Measurements from ENCODE around the gene MTSS2.

Gene MTSS2

GRCh38 chr16:70714581-70715054, 28.8 kb upstream of the MTSS2 start:
- no peak for DNase-seq

- DNase-seq: no peak
Measured at GRCh38 chr16:70713824-70714223, 28.0 kb upstream of the MTSS2 start.

- DNase-seq: no peak
Measured at GRCh38 chr16:70713342-70713741, 27.5 kb upstream of the MTSS2 start.

DNA sequence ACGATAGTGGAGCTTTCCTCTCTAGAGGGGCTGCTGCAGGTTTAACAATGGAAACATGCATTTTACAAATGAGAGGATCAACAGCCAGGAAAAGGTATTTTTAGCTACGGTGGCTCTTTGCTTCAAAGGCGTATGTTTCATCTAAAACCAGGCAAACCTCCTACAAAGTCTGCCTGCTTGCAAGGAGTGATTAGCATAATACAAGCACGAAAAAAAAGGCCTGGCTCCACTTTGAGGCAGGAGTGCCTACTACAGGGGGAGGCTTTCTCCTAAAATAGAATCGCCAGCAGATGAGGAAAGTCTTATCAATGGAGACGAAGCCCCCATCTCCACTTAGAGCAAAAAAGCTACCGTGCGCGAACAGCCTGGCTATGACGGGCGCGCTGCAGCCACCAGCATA, 27.1 kb upstream of the MTSS2 start:
- DNase-seq: no peak

GRCh38 chr16:70712359-70712758, 26.5 kb upstream of the MTSS2 start:
- DNase-seq: no peak

- DNase-seq: no peak
Measured at GRCh38 chr16:70711211-70712031, 25.6 kb upstream of the MTSS2 start.

DNA sequence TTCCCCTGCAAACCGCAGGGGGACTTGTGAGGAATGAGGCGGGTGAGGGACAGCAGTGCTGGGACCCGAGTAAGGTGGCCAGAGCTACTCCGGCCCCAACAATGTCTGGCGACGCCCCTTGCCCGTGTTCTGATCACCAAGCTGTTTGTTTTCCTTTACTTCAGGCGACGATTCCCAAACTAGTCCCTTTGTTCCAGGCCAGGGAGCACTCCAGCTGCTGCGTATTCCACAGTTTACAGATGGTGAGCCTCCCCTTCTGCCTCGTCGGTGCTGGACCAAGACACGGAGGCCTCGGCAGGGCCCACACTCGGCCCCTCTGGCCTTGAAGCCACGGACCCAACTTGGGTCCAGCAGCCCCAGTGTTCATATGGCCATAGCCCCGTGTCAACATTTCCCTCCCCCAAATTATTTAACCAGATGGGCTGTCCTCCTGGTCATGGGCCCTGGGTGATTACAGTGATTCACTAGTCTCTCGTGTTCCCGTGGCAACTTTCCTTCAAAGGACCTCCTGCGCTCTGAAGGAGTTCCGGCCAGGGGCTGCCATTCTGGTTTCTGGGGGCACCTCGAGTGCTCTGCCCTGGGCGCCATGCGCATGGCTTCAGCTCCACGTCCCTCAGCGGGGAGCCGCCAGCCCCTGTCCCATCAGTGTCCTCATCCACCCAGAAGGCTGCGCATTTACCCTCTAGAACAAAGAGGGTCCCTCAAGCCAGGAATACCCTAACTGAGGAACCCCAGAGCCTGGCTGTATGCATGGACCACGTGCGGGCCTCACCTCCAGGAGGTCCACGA, 24.8 kb upstream of the MTSS2 start:
- DNase-seq: no peak

GRCh38 chr16:70709942-70710341, 24.1 kb upstream of the MTSS2 start:
- no peak for DNase-seq

DNA sequence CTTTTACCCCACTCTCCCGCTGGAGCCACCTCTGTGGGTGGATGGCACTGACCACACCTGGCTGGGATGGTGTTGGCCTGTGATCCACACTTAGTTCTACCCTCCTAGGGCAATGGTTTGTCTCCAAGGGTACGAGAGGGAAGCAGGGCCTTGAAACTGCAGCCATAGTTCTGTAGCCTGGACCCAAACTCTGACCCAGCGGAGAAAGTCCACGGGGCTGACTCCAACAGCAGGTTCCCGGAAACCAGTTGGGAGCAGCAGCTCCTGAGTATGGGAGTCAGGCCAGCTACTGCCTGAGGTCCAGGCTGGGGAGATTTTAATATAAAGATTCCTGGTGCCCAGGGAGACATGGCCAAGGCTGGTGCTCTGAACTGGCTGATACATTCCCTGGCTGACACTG, 23.6 kb upstream of the MTSS2 start:
- DNase-seq: no peak

- DNase-seq: no peak
Measured at GRCh38 chr16:70708366-70709246, 22.8 kb upstream of the MTSS2 start.

- DNase-seq: no peak
Measured at GRCh38 chr16:70706948-70707465, 21.2 kb upstream of the MTSS2 start.

DNA sequence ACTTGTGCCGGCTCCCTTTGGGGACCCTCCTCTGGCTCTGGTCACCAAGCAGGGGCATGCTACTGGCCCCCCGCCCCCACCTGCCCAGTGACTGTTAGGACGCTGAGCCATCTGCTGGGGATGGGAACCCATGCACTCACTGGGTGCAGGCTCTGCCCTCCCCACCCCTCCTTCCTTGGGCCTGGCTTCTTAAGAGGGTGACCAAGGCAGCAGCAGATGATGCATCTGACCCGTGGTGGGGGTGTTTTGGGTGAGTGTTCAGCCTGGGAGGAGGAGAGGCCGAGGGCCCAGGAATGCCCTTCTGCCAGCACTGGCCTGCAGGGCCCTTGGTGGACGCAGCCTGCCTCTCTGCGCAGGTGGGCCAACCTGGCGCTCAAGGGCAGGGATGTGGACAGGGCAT, 19.2 kb upstream of the MTSS2 start:
- DNase-seq: no peak

DNA sequence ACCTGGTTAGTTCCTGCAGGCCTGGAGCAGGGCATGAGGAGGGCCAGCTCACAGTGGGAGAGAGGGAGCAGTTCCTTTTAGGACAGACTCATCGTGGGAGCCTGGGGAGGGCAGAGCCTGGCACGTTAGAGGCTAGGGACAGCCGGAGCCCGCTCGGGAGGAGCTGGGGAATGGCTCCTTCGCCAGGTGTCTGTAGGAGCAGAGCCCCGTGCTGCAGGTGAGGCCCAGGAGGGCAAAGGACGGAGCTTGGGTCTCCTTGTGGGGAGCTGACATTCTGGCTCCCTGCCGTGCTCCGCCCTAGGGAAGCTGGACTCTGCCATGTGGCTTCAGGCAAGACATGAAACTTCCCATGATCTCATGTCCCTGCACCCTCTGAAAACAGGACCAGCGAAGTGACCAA, 18.7 kb upstream of the MTSS2 start:
- no peak for DNase-seq

DNA sequence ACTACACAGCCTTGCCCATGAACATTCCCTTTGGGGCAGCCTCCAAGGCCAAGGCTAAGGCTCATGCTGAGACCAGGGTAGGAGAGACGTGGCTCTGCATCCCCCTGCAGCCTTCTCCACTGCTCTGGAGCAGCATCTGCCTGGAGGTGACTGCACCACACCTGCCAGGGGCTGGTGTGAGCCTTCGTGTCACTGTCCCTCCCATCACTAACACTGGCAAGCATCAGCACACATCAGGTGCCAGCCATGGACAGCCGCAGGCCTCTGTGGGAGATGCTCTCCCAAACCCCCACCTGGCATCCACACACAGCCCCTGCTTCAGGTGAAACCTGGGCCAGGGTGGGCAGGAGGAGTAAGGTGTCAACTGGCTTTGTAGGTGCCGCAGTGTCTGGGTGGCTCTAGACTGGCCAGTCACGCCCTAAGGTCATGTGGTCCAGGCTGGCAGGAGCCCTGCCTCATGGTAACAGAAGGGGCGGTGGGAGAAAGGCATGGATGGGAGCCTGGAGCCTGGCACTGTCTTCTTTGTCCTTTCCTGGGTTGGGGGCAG, 18.1 kb upstream of the MTSS2 start:
- no peak for DNase-seq

DNA sequence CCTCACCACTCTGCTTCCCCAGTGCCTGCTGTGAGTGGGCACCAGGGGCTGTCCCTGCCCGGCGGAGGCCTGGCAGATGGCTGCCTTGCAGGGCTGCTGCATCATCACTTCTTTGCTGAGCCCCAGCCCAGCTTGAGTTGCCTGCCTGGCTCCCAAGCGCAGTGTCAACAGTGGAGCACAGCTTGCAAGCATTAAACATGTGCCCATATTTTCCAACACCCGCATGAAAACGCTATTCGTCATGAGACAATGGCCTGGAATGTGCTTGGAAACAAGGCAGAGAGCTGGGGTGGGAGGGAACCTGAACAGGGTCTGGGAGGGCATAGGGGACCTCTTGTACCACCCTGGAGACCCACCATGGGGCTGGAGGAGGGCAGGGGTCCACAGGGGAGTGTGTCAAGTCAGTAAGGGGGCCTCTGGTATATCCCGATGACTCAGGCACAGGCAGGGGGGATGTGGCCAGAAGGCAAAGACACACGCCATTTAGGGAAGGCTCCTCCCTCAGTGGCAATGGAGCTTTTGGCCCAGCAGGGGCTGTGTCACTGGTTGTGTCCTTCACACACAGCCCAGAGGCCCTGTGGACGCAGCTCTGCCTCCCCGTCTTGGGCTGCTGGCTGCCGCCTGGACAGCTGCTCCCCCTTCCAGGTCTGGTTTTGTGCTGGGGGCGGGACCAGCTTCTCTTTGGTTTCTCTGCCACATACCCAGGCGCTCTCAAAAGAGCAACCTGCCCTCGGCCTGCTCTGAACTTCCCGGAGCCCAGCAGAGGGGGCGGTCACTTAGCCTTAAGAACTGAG, 17.4 kb upstream of the MTSS2 start:
- DNase-seq: no peak

GRCh38 chr16:70702624-70703023, 16.8 kb upstream of the MTSS2 start:
- no peak for DNase-seq

GRCh38 chr16:70701998-70702397, 16.1 kb upstream of the MTSS2 start:
- no peak for DNase-seq

DNA sequence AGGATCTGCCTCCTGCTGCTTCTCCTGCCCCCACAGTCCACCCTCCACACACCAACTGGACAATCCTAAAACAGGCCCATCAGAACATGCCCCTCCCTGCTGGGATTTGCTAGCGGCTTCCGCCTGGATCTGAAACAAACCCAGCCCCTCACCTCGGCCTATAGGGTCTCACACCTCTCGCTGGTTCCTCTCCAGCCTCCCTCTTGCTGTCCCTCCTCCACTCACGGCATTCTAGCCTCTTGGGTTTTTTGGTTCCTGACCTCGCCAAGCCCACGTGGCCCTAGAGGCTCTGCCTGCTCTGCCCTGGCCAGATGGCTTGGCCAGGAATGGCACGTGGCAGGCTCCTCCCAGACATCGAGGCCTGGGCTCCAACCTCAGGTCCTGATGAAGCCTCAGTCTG, 15.7 kb upstream of the MTSS2 start:
- DNase-seq: no peak

GRCh38 chr16:70701036-70701435, 15.2 kb upstream of the MTSS2 start:
- DNase-seq: no peak

- DNase-seq: no peak
Measured at GRCh38 chr16:70700101-70701020, 14.5 kb upstream of the MTSS2 start.

DNA sequence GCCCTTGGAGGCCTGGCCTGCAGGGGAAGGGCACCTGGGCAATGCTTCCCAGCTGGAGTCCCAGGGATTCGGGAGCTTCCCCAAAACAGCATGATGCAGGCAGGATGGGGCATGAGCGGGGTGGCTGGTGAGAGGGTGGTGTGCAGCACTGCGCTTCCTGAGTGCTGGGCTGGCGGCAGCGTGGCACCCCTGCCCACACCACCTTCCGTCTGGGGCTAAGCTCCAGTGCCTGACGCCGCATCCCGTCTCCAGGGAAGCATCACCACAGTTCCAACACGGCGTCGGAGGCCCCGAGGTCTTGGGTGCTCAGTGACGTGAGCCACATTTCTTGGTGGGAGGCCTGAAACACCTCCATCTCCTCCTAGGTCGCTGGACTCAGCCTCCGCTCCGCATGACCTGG, 13.8 kb upstream of the MTSS2 start:
- DNase-seq: no peak
